RWPE1 (cell line): Measurements from ENCODE around the gene DNAH9.

Experiments used
- CTCF ChIA-PET: fragments of 350-600 bp; sonication (Branson Sonifier 250); formaldehyde crosslinking; extraction: SDS; loops from one replicate; lab custom pipeline; 2021; lab: Yijun Ruan, JAX
- POLR2A ChIA-PET: fragments of 400-600 bp; formaldehyde crosslinking; extraction: SDS; loops from one replicate; lab custom pipeline; 2020; ENCODE audit warnings: antibody characterized with exemption; ENCODE audit not compliant: low non-redundant PET; lab: Yijun Ruan, JAX
- DNase-seq: peaks from one replicate; pipeline ENCODE4 v3.0.0; 2012; ENCODE audit warnings: low spot score
- H3K27ac ChIP-seq: fragments of 450-650 bp; 2 replicates; pipeline ENCODE4 v1.5.1; 2017
- CTCF ChIP-seq: fragments of 450-650 bp; conservative IDR thresholded peaks from 2 replicates; pipeline ENCODE4 v1.5.1; 2017; ENCODE audit warnings: low read depth, mild to moderate bottlenecking

Gene DNAH9

GRCh38 chr17:11628831-11629230 is 30.6 kb downstream of the DNAH9 start:
- CTCF ChIA-PET, result no interaction called here
- no peak overlapping the region for H3K27ac ChIP-seq

GRCh38 chr17:11636771-11637170 is 38.5 kb downstream of the DNAH9 start:
- TF ChIP-seq CTCF, result no peak
- CTCF ChIA-PET, result interaction anchor here (0.6 to 1.5 kb wide), 2 partner anchors 761 to 1058 kb away, joined by 3 to 4 read pairs; no protein-coding TSS in a partner anchor
- POLR2A ChIA-PET, result no interaction called here
- DNase-seq, result no peak
- no peak overlapping the region for H3K27ac ChIP-seq

More at GRCh38 chr17:11628831-11629230, 30.6 kb downstream of the DNAH9 start:
- POLR2A ChIA-PET, result no interaction called here
- TF ChIP-seq CTCF, result no peak
- no peak for DNase-seq

- ChIA-PET CTCF (interaction anchor here (1.5 kb wide), 1 partner anchor 762 kb away, joined by 3 read pairs; no protein-coding TSS in a partner anchor), POLR2A (no interaction called here)
- TF ChIP-seq CTCF, result no peak
- H3K27ac ChIP-seq, result no peak overlapping the region
- DNase-seq, result no peak
Observed at GRCh38 chr17:11637796-11638195, 39.5 kb downstream of the DNAH9 start.

DNA sequence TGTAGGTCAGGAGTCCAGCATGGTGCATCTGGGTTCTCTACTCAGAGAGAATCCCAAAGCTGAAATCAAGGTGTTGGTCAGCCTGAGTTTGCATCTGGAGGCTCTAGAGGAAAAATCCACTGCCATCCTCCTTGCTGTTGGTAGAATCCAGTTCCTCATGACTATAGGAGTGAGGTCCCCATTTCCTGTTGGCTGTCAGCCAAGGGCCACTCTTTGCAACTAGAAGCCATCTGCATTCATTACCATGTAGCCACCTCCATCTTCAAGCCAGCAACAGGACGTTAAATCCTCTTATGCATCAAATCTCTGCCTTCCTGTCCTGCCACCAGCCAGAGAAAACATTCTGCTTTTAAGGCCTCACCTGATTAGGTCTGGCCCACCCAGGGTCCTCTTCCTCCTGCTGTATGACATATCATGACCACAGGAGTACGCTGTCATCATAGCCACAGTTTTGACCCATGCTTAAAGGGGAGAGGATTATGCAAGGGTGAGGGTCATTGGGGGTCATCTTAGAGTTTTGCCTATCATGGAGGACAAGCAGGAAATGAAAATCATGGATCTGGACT is 40.5 kb downstream of the DNAH9 start:
- DNase-seq, result no peak
- POLR2A ChIA-PET, result no interaction called here
- CTCF ChIA-PET, result no interaction called here
- TF ChIP-seq CTCF, result no peak
- no peak overlapping the region for H3K27ac ChIP-seq

GRCh38 chr17:11639736-11640462 is 41.6 kb downstream of the DNAH9 start:
- ChIA-PET CTCF (no interaction called here), POLR2A (no interaction called here)
- H3K27ac ChIP-seq, result no peak overlapping the region
- DNase-seq, result no peak
- no peak for TF ChIP-seq CTCF

DNA sequence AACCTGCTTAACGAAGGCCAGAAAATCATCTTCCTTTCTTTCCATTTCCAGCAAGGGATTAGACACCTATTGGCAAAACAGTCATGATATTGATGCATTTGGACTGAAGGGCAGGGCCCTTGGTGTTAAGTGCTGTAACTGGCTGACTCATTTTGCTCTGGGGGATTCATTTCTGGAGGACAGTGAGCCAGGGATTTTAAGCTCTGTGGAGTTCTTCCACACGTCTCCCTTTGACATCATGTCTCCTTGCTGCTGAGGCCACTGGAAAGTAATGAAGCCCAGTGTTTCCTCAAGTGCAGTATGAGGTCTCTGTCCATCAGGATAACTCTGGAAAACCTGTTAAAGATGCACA is 42.2 kb downstream of the DNAH9 start:
- POLR2A ChIA-PET, result no interaction called here
- CTCF ChIA-PET, result no interaction called here
- H3K27ac ChIP-seq, result no peak overlapping the region
- no peak for DNase-seq
- no peak for TF ChIP-seq CTCF
